Measurements from ENCODE around the gene HIPK3.

- no peak for TF ChIP-seq CTCF (optimal IDR thresholded peaks at IDR 0.05 in 1 of 3, IDR thresholded peaks at IDR 0.05 in 1 of 3, conservative IDR thresholded peaks at IDR 0.05 in 1 of 3; ENCODE audit: extremely low read depth in 1 of 3, insufficient read depth in 2 of 3, low read length in 3 of 3)
- no peak for TF ChIP-seq EZH2 (IDR thresholded peaks at IDR 0.05; ENCODE audit: low read length)
These were observed 120.5 kb downstream of the HIPK3 start for GRCh38 chr11:33377412-33378370.

All from keratinocyte (primary cell).